Dedifferentiated amniotic fluid mesenchymal stem cell (primary cell): ENCODE results near the gene EHD1.
A peak's percentile ranks its signal among the peaks of the same experiment; 100 is the strongest.
"Not testable (repeated sequence)": the region's sequence is repeated elsewhere in the genome, so short reads cannot be mapped to it uniquely, and the experiment has no call there.

Experiments used
- DNase-seq: peaks from one replicate; pipeline ENCODE4 v3.0.0-alpha.2; 2016; ENCODE audit errors: extremely low spot score

EHD1 gene

GRCh38 chr11:64856382-64857227 lies 21.8 kb downstream of the EHD1 start:
- DNase-seq = peak; percentile 34

- no peak for DNase-seq
Measured at GRCh38 chr11:64855596-64856304, 22.7 kb downstream of the EHD1 start.

- peak; percentile 84 for DNase-seq
Measured at GRCh38 chr11:64854534-64855502, 23.6 kb downstream of the EHD1 start.

GRCh38 chr11:64854157-64854533 lies 24.3 kb downstream of the EHD1 start:
- no peak for DNase-seq

GRCh38 chr11:64853709-64854108 lies 24.7 kb downstream of the EHD1 start:
- DNase-seq = no peak

- no peak for DNase-seq
Measured at GRCh38 chr11:64852804-64853509, 25.5 kb downstream of the EHD1 start.

GRCh38 chr11:64851831-64852351 lies 26.5 kb downstream of the EHD1 start:
- DNase-seq = no peak

GRCh38 chr11:64850979-64851567 lies 27.3 kb downstream of the EHD1 start:
- DNase-seq = peak; percentile 36

GRCh38 chr11:64849598-64850356 lies 28.6 kb downstream of the EHD1 start:
- DNase-seq = no peak

GRCh38 chr11:64848826-64849597 lies 29.4 kb downstream of the EHD1 start:
- DNase-seq = no peak

- no peak for DNase-seq
Measured at GRCh38 chr11:64848214-64848825, 30.1 kb downstream of the EHD1 start.

GRCh38 chr11:64846998-64847666 lies 31.3 kb downstream of the EHD1 start:
- DNase-seq = peak; percentile 81

GRCh38 chr11:64845776-64846129 lies 32.7 kb downstream of the EHD1 start:
- DNase-seq = not testable (repeated sequence)

- no peak for DNase-seq
Measured at GRCh38 chr11:64845129-64845775, 33.2 kb downstream of the EHD1 start.

- peak; percentile 49 for DNase-seq
Measured at GRCh38 chr11:64844330-64845128, 33.9 kb downstream of the EHD1 start, which contains the start of gene CDC42BPG. CDC42BPG (minus strand) TSS chr11:64844653; CDS start chr11:64844569, 84 bp downstream.

GRCh38 chr11:64843686-64844329 lies 34.6 kb downstream of the EHD1 start:
- DNase-seq = no peak
